NCI-H1048 (cell line): ENCODE results near the gene MAK.
"Not testable (repeated sequence)": the region's sequence is repeated elsewhere in the genome, so short reads cannot be mapped to it uniquely, and the experiment has no call there.

Source experiments
- DNase-seq: peaks from one replicate; lab custom pipeline; 2025; lab: John Stamatoyannopoulos, UW

Gene MAK

DNA sequence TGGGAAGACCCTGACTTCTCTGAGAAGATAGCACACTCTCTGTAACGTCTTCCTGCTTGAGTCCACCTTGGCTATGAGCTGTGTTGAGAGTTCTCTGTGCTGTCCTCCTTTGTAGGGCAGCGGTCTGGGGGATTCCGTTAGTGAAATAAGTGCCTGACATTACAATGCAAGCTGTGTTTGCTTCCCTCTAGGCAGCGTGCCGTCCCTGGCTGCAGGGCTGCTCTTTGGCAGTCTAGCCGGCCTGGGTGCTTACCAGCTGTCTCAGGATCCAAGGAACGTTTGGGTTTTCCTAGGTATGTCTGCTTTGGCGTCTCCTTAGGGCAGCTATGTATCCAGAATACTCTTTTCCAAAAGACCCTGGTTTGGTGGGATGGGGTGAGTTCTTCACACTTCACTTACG lies 112.6 kb downstream of the MAK start:
- no peak for DNase-seq

DNA sequence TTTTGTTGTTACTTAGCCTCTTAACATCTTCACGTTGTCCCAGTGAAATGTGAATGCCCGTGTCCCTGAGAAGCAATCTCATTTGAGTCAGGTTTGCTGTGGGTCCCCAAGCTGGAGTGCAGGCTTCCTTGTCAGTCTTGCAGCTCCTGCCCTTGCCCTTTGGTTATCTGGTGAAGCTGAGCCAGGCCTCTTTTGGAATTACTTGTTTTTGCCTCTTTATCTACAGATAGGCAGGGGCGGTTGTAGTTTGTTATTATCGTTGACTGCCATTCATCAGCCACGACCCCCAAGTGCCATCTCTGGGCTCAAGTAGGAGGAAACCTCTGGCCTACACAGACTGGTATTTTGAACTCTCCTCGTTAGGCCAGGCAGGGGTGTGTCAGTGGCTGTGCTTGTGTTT lies 113.3 kb downstream of the MAK start:
- DNase-seq: no peak

DNA sequence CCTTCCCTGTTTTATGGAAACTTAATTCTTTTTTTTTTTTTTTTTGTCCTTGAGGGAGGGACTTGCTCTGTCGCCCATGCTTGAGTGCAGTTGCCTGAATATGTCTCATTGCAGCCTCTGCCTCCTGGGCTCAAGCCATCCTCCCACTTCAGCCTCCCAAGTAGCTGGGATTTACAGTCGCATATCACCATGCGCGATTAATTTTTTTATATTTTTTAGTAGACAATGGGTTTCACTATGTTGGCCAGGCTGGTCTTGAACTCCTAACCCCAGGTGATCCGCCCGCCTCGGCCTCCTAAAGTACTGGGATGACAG lies 114.8 kb downstream of the MAK start:
- DNase-seq: no peak

DNA sequence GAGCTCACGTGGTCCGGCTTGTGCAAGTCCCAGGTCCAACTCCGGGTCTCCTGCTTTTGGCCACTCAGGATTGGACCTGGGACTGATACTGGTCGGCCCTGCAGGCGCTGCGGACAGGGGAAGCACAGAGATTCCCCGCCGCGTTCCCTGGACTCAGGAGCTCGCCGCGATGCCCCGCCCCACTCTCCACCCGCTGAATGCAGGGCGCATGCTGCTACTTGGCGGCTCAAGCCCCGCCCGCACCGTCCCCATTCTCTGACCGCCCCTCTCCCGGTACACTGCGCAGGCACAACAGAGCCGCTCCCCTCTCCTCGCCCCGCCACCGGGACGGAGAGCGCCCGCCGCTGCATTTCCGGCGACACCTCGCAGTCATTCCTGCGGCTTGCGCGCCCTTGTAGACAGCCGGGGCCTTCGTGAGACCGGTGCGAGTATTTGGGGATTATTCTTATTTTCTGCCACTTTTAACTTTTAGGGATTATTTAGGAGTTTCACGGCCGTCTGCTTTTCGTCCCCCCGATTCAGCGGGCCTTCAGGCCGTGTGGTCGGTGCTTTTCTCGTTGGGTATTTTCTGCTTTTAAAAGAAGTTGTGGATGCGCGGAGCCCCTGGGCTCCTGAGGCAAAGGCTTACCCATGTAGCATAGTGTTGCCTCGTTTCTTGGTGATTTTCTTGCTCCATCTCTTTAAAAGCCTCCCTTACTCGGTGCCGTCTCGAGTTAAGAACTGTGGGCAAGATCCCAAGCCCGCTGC lies 115.3 kb downstream of the MAK start, which contains the start of gene TMEM14C:
TMEM14C (plus strand) TSS at position 251 of the 747 bp plus-strand sequence. CDS start 1,544 bp downstream, outside the sequence.
- peak; percentile 90 for DNase-seq

DNA sequence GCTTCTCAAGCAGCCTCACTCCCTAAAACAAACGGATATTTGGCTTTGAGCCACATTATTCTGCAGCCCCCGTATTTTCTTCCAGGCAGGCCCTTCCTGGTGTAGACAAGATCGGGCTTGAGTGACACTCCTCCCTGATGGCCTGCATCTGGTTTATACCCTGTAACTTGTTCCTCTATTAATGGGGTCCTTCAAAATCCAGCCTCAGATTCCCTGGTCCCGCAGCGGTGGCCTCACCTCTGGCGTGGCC lies 115.8 kb downstream of the MAK start:
- DNase-seq: no peak

DNA sequence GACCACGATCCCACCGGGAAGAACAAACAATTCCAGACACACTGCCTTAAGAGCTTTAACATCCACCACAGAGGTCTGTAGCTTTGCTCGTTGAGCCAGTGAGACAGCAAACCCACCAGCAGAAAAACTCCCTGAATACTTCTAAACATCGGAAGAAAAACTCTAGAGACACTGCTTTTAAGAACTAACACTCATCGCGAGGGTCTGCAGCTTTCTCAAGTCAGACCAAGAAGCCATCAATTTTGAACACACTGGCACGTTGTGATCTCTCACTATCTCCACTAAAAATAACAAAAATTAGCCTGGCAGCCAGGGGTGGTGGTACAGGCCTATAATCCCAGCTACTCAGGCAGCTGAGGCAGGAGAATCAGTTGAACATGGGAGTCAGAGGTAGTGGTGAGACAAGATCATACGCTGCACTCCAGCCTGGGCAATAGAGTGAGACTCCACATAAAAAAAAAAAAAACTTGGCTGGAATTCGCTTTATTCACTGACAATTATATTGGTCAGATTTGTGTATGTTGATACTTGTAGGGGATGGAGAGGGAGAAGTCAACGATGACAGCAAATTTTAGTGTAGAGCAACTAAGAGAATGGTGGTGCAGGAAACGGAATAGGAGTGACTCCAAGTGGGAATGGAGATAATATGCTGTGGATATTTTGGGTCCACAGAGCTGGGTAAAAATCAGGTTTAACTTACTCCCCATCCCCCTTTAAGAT lies 116.3 kb downstream of the MAK start:
- DNase-seq: no peak

DNA sequence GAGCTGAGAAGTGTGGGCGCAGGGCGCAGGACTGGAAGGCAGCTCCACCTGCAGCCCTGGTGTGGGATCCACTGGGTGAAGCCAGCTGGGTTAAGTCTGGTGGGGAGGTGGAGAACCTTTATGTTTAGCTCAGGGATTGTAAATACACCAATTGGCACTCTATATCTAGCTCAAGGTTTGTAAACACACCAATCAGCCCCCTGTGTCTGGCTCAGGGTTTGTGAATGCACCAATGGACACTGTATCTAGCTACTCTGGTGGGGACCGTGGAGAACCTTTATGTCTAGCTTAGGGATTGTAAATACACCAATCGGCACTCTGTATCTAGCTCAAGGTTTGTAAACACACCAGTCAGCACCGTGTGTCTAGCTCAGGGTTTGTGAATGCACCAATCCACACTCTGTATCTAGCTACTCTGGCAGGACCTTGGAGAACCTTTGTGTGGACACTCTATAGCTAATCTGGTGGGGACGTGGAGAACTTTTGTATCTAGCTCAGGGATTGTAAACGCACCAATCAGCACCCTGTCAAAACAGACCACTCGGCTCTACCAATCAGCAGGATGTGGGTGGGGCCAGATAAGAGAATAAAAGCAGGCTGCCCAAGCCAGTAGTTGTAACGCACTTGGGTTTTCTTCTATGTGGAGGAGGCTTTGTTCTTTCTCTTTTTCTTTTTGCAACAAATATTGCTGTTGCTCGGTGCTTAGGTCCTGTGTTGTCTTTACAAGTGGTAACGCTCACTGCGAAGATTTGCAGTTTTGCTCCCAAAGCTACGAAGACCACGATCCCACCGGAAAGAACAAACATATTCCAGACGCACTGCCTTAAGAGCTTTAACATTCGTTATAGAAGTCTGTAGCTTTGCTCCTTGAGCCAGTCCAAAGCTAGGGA lies 117.1 kb downstream of the MAK start:
- not testable (repeated sequence) for DNase-seq

DNA sequence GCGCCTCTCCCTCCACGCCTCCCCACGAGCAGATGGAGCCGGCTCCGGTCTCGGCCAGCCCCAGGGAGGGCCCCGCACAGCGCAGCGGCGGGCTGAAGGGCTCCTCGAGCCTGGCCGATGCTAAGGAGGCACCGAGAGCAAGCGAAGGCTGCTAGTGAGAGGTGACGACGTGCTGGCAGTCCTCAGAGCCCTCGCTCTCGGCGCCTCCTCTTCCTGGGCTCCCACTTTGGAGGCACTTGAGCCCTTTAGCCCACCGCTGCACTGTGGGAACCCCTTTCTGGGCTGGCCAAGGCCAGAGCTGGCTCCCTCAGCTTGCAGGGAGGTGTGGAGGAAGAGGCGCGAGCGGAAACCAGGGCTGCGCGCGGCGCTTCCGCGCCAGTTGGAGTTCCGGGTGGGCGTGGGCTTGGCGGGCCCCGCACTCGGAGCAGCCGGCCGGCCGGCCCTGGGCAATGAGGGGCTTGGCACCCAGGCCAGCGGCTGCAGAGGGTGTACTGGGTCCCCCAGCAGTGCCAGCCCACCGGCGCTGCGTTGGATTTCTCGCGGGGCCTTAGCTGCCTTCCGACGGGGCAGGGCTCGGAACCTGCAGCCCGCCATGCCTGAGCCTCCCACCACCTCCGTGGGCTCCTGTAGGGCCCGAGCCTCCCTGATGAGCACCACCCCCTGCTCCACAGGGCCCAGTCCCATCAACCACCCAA lies 117.9 kb downstream of the MAK start:
- no peak for DNase-seq

DNA sequence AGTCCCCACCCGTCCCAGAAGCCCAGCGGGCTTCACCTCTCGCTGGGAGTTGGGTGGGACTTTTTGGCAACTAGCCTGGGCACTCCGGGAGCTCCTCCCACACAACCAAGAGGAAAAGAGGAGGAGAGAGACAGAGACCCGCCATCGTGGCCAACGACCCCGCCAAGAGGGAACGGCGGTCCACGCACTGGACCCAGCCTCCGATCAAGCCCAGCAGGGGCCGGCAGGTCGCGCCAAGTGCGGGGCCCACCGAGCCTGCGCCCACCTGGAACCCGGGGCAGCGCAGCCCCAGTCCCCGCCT lies 118.4 kb downstream of the MAK start:
- DNase-seq: no peak

DNA sequence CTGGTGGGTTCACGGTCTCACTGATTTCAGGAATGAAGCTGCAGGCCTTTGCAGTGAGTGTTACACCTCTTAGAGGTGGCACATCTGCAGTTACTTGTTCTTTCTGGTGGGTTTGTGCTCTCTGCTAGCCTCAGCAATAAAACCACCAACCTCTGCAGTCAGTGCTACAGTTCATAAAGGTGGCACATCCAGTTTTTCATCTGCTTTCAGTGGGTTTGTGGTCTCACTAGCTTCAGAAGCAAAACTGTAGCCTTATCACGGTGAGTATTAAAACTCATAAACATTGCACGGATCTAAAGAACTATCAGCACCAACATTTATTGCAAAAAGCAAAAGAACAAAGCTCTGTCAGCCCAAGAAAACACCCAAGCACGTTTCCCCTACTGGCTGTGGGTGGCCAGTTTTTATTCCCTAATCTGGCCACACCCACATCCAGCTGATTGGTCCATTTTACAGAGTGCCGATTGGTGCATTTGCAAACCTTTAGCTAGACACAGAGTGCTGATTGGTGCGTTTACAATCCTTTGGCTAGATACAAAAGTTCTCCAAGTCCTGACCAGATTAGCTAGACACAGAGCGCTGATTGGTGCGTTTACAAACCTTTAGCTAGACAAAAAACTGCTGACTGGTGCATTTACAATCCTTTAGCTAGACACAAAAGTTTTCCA lies 118.9 kb downstream of the MAK start:
- no peak for DNase-seq

DNA sequence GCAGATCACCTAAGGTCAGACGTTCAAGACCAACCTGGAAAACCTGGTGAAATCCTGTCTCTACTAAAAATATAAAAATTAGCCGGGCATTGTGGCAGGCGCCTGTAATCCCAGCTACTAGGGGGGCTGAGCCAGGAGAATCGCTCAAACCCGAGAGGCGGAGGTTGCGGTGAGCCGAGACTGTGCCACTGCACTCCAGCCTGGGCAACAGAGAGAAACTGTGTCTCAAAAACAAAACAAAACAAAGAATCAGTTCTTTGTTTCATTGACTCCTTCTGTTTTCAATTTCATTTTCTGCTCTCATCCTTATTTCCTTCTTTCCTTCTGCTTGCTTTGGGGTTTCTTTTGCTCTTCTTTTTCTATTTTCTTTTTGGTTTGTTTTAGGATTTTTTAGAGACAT lies 124.4 kb downstream of the MAK start:
- no peak for DNase-seq
